ENCODE data around the gene FAR2.

GRCh38 chr12:29287622-29288021 lies 138.5 kb downstream of the FAR2 start:
- TF ChIP-seq CTCF (conservative IDR thresholded peaks at IDR 0.05) (no peak), EZH2 (IDR thresholded peaks at IDR 0.05; ENCODE audit: low read depth) (no peak)
